Measurements from ENCODE around the gene KIF12.

DNA sequence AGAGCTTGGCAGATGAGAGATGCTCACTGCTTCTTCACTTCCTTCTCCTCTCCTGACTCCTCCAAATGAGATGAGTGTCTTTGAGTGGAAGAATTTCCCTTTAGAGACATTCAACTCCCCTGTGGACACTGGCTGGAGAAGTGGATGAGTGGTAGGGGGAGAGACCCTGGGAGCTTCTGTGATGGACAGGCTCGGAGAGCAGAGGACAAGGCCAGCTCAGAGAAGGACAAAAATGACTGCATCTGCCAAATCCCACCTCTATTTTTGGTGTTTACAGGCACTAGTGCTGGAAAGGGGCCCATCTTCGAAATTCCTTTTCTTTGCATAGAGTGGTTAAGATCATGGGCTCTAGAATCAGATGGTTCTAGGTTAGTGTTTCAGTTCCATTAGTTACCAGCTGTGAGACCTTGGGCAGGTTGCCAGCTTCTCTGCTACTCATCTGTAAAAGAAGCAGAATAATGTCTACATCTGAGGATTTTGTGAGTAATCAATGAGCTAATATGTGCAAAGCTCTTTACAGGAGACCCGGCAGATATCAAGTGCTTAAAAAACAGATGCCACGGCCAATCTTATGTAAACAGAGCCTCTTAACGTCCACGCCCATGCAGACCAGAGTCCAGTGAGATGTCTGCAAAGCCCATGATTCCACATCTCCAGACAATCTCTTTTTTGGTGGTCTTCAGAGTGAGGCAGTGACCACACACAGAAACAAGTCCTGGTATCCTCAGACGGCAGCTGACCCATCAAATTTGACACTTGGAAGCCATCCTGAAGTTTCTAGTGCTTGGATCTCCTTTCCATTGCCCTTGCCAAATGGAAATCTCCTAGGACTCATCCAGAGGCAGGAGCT lies 42.7 kb upstream of the KIF12 start:
- TF ChIP-seq, protein P1, sequence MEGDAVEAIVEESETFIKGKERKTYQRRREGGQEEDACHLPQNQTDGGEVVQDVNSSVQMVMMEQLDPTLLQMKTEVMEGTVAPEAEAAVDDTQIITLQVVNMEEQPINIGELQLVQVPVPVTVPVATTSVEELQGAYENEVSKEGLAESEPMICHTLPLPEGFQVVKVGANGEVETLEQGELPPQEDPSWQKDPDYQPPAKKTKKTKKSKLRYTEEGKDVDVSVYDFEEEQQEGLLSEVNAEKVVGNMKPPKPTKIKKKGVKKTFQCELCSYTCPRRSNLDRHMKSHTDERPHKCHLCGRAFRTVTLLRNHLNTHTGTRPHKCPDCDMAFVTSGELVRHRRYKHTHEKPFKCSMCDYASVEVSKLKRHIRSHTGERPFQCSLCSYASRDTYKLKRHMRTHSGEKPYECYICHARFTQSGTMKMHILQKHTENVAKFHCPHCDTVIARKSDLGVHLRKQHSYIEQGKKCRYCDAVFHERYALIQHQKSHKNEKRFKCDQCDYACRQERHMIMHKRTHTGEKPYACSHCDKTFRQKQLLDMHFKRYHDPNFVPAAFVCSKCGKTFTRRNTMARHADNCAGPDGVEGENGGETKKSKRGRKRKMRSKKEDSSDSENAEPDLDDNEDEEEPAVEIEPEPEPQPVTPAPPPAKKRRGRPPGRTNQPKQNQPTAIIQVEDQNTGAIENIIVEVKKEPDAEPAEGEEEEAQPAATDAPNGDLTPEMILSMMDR (IDR thresholded peaks at IDR 0.05; ENCODE audit: poor library complexity), result no peak
- TF ChIP-seq EZH2 (IDR thresholded peaks at IDR 0.05; ENCODE audit: borderline replicate concordance) (no peak), EZH2phosphoT487 (IDR thresholded peaks at IDR 0.05; ENCODE audit: low read depth, severe bottlenecking, unreplicated experiment) (no peak)
